H1 (cell line): ENCODE measurements around the gene ANKMY2. TPM values are rescaled to one million over a fixed set of nuclear protein-coding genes. Genes with fewer than 3 reads are reported as not detected.

Experiments used
- CTCF ChIA-PET: fragments of 300-600 bp; sonication (Branson Sonifier 250); formaldehyde crosslinking; loops from one replicate; lab custom pipeline; 2021; ENCODE audit not compliant: partially characterized antibody; lab: Charles Lee
- POLR2A ChIA-PET: fragments of 300-600 bp; sonication (Branson Sonifier 250); formaldehyde crosslinking; loops from one replicate; lab custom pipeline; 2021; ENCODE audit warnings: inconsistent platforms; ENCODE audit not compliant: partially characterized antibody; lab: Charles Lee
- DNase-seq, 2 experiments: peaks; one replicate each; pipeline versions ENCODE4 v3.0.0 to v3.0.0-alpha.2; 2010 to 2022; ENCODE audit warnings: low spot score in 2 of 2, low read depth in 1 of 2, mixed read lengths in 1 of 2
- FAIRE-seq: peaks from 2 replicates; lab custom pipeline; 2011; peaks lifted over from hg19 to GRCh38; lab: Jason Lieb, UNC
- H2AFZ ChIP-seq: 2 replicates; pipeline ENCODE4 v1.8.1; 2012; ENCODE audit warnings: low read length, inconsistent platforms
- H2AK5ac ChIP-seq: 2 replicates; pipeline ENCODE4 v1.6.1; 2013; ENCODE audit warnings: low read depth, low read length
- H2BK120ac ChIP-seq: replicated peaks from 2 replicates; pipeline ENCODE3; 2013; ENCODE audit warnings: low read depth, low read length, inconsistent platforms
- H2BK12ac ChIP-seq: 2 replicates; pipeline ENCODE4 v1.6.1; 2013; ENCODE audit warnings: low read depth, low read length
- H2BK15ac ChIP-seq: 2 replicates; pipeline ENCODE4 v1.6.1; 2013; ENCODE audit warnings: low read length
- H2BK20ac ChIP-seq: 2 replicates; pipeline ENCODE4 v1.6.1; 2013; ENCODE audit warnings: low read length
- H2BK5ac ChIP-seq: 2 replicates; pipeline ENCODE4 v1.6.1; 2013; ENCODE audit warnings: low read depth, low read length
- H3K14ac ChIP-seq: 2 replicates; pipeline ENCODE4 v1.6.1; 2013; ENCODE audit warnings: inconsistent platforms; ENCODE audit not compliant: insufficient read length
- H3K18ac ChIP-seq: 2 replicates; pipeline ENCODE4 v1.6.1; 2013; ENCODE audit warnings: low read length; ENCODE audit errors: extremely low read depth
- H3K23ac ChIP-seq: 2 replicates; pipeline ENCODE4 v1.6.1; 2013; ENCODE audit warnings: inconsistent platforms; ENCODE audit not compliant: insufficient read length
- H3K23me2 ChIP-seq: 2 replicates; pipeline ENCODE4 v1.6.1; 2013; ENCODE audit warnings: low read depth, low read length
- H3K27ac ChIP-seq: 2 replicates; pipeline ENCODE4 v1.6.1; 2011; ENCODE audit warnings: low read depth, low read length, inconsistent platforms
- H3K27me3 ChIP-seq, 4 experiments: replicated peaks in 1 of 4; 1 replicate in 1 of 4; 2 replicates in 3 of 4; pipeline versions ENCODE4 v1.6.1 to v1.8.1; 2011 to 2013; ENCODE audit warnings: low read length in 3 of 4, mild to moderate bottlenecking in 3 of 4, inconsistent platforms in 2 of 4, mixed read lengths in 2 of 4, moderate library complexity in 1 of 4; ENCODE audit not compliant: control insufficient read depth in 3 of 4, insufficient read depth in 3 of 4; ENCODE audit errors: extremely low read depth in 1 of 4
- H3K36me3 ChIP-seq, 4 experiments: 2 replicates each; pipeline versions ENCODE4 v1.6.1 to v1.8.1; 2011 to 2013; ENCODE audit warnings: mild to moderate bottlenecking in 4 of 4, low read length in 3 of 4, moderate library complexity in 2 of 4, control low read depth in 1 of 4, inconsistent platforms in 1 of 4; ENCODE audit not compliant: insufficient read depth in 4 of 4, control insufficient read depth in 2 of 4
- H3K4ac ChIP-seq: replicated peaks from 2 replicates; pipeline ENCODE3; 2013; ENCODE audit warnings: low read length, low read depth, mixed read lengths, inconsistent platforms; ENCODE audit not compliant: insufficient read length
- H3K4me1 ChIP-seq, 4 experiments: replicated peaks in 1 of 4; 1 replicate in 1 of 4; 2 replicates in 3 of 4; pipeline versions ENCODE4 v1.6.1 to v1.8.1; 2011 to 2013; ENCODE audit warnings: low read length in 3 of 4, inconsistent platforms in 2 of 4, mixed read lengths in 1 of 4; ENCODE audit not compliant: insufficient read depth in 4 of 4, control insufficient read depth in 3 of 4
- H3K4me2 ChIP-seq, 2 experiments: 2 replicates each; pipeline versions ENCODE4 v1.6.1 to v1.8.1; 2011 to 2013; ENCODE audit warnings: low read depth in 2 of 2, low read length in 2 of 2, control low read depth in 1 of 2, inconsistent platforms in 1 of 2, mild to moderate bottlenecking in 1 of 2; ENCODE audit not compliant: insufficient read depth in 1 of 2
- H3K4me3 ChIP-seq, 4 experiments: fragments of 200-600, 300-600 bp in 1 of 4; sonication (generic), shearing (Covaris generic), sonication (Bioruptor Twin) in 1 of 4; 2 replicates each; pipeline versions ENCODE4 v1.5.1 to v1.8.1; 2011 to 2016; ENCODE audit warnings: low read length in 4 of 4, low read depth in 3 of 4, control low read depth in 2 of 4, inconsistent platforms in 2 of 4, mild to moderate bottlenecking in 2 of 4, mixed read lengths in 1 of 4, moderate library complexity in 1 of 4; ENCODE audit not compliant: insufficient read depth in 2 of 4; ENCODE audit errors: extremely low read depth in 1 of 4
- H3K56ac ChIP-seq: replicated peaks from 2 replicates; pipeline ENCODE3; 2013; ENCODE audit warnings: low read depth, mild to moderate bottlenecking, mixed read lengths, low read length, inconsistent platforms; ENCODE audit not compliant: insufficient read length
- H3K79me1 ChIP-seq: 2 replicates; pipeline ENCODE4 v1.6.1; 2013; ENCODE audit warnings: low read depth, low read length, control low read depth
- H3K79me2 ChIP-seq, 2 experiments: 2 replicates each; pipeline versions ENCODE4 v1.6.1 to v1.8.1; 2012 to 2013; ENCODE audit warnings: low read length in 2 of 2, mild to moderate bottlenecking in 2 of 2, inconsistent platforms in 1 of 2; ENCODE audit not compliant: insufficient read depth in 2 of 2, control insufficient read depth in 1 of 2
- H3K9ac ChIP-seq, 4 experiments: replicated peaks in 1 of 4; 1 replicate in 1 of 4; 2 replicates in 3 of 4; pipeline versions ENCODE4 v1.6.1 to v1.8.1; 2011 to 2013; ENCODE audit warnings: low read depth in 3 of 4, low read length in 3 of 4, control low read depth in 2 of 4, mild to moderate bottlenecking in 2 of 4, moderate library complexity in 2 of 4, inconsistent platforms in 1 of 4; ENCODE audit errors: extremely low read depth in 1 of 4
- H3K9me3 ChIP-seq, 2 experiments: 2 replicates each; pipeline versions ENCODE4 v1.6.1 to v1.8.1; 2012 to 2013; ENCODE audit warnings: mild to moderate bottlenecking in 2 of 2, moderate library complexity in 2 of 2, control low read depth in 1 of 2, inconsistent platforms in 1 of 2, low read depth in 1 of 2, low read length in 1 of 2, mixed read lengths in 1 of 2; ENCODE audit not compliant: insufficient read depth in 2 of 2
- H4K20me1 ChIP-seq, 2 experiments: replicated peaks in 1 of 2; 2 replicates each; pipeline versions ENCODE3 to v1.8.1; 2011 to 2013; ENCODE audit warnings: inconsistent platforms in 2 of 2, low read length in 2 of 2, mild to moderate bottlenecking in 1 of 2; ENCODE audit not compliant: insufficient read depth in 2 of 2, control insufficient read depth in 1 of 2
- H4K5ac ChIP-seq: 2 replicates; pipeline ENCODE4 v1.6.1; 2013; ENCODE audit warnings: low read length, low read depth, mixed read lengths, inconsistent platforms; ENCODE audit not compliant: insufficient read length
- H4K8ac ChIP-seq: 2 replicates; pipeline ENCODE4 v1.8.0; 2013; ENCODE audit warnings: mild to moderate bottlenecking, moderate library complexity, low read length, inconsistent platforms; ENCODE audit not compliant: insufficient read depth; ENCODE audit errors: extremely low read depth
- H4K91ac ChIP-seq: replicated peaks from 2 replicates; pipeline ENCODE3; 2013; ENCODE audit warnings: low read length, mixed read lengths, inconsistent platforms; ENCODE audit not compliant: insufficient read length
- ATF3 ChIP-seq: IDR thresholded peaks from 2 replicates; pipeline ENCODE4 v1.6.1; 2011; ENCODE audit warnings: low read depth, mild to moderate bottlenecking, low read length; ENCODE audit not compliant: insufficient read depth
- CBX5 ChIP-seq: fragments of 300-800, 300-1000 bp; sonication (generic); IDR thresholded peaks from 2 replicates; pipeline ENCODE4 v1.7.1; 2016; ENCODE audit warnings: antibody characterized with exemption, low read length, low read depth
- CTBP2 ChIP-seq: IDR thresholded peaks from 2 replicates; pipeline ENCODE4 v1.7.0; 2011; ENCODE audit warnings: borderline replicate concordance, mild to moderate bottlenecking, moderate library complexity, mixed read lengths, low read length; ENCODE audit not compliant: insufficient read depth, insufficient read length
- EGR1 ChIP-seq: IDR thresholded peaks from 2 replicates; pipeline ENCODE4 v1.6.1; 2011; ENCODE audit warnings: low read depth, low read length, borderline replicate concordance
- GABPA ChIP-seq: IDR thresholded peaks from 2 replicates; pipeline ENCODE4 v1.6.1; 2011; ENCODE audit warnings: mild to moderate bottlenecking, low read length, moderate library complexity, borderline replicate concordance; ENCODE audit not compliant: insufficient read depth
- HDAC6 ChIP-seq: IDR thresholded peaks from one replicate; pipeline ENCODE4 v1.7.1; 2012; ENCODE audit warnings: low read depth, mild to moderate bottlenecking, inconsistent platforms, low read length, moderate library complexity
- POU5F1 ChIP-seq: IDR thresholded peaks from 2 replicates; pipeline ENCODE4 v1.6.1; 2011; ENCODE audit warnings: low read depth, mild to moderate bottlenecking, low read length, moderate library complexity
- SP4 ChIP-seq: IDR thresholded peaks from 2 replicates; pipeline ENCODE4 v1.6.1; 2012; ENCODE audit warnings: low read length, inconsistent platforms
- TAF7 ChIP-seq: optimal IDR thresholded peaks from 2 replicates; pipeline ENCODE3; 2011; ENCODE audit warnings: low read depth, mild to moderate bottlenecking, inconsistent platforms, low read length, moderate library complexity, borderline replicate concordance
- WGBS, 2 experiments: shearing (Covaris generic) in 1 of 2; methylation state at CpG; one replicate each; pipeline versions ENCODE4 v1.1.6 to v1.1.7; 2013 to 2015; ENCODE audit warnings: low lambda C conversion rate in 2 of 2, mixed read lengths in 2 of 2, inconsistent platforms in 1 of 2, low coverage in 1 of 2, missing lambda C conversion rate in 1 of 2; ENCODE audit not compliant: insufficient replicate concordance in 2 of 2, insufficient coverage in 1 of 2, insufficient read length in 1 of 2; ENCODE audit errors: extremely low coverage in 1 of 2, missing lambda C conversion rate in 1 of 2; 5-methylcytosine and 5-hydroxymethylcytosine counted together
- polyA plus RNA-seq, 7 experiments: library from polyadenylated mRNA; depleted of rRNA in 3 of 7; stranded (reverse) in 5 of 7; unstranded in 2 of 7; fragments of >200 nt in 5 of 7; fragments of 200-250 nt in 2 of 7; gene quantifications; 1 replicate in 5 of 7; 2 replicates in 1 of 7; 4 replicates in 1 of 7; pipeline versions ENCODE4 v1.2.1 to v1.2.3, GENCODE V29; 2011 to 2013; ENCODE audit warnings: missing spikeins in 2 of 7, mixed read lengths in 2 of 7
- total RNA-seq: library from RNA; stranded (reverse); fragmentation: NEBNext Ultra II Directional; extraction: Animal tissue kit (Norgen Biotek cat#: 25700); gene quantifications from 2 replicates; pipeline ENCODE4 v1.2.1, GENCODE V29; 2021

The ANKMY2 gene
- total and polyA plus RNA-seq, 2 of the 8 experiments (the other 6 are each of a cell fraction or from before 2014, with no cell fraction given) = 5.2 to 9.3 TPM

GRCh38 chr7:16590424-16590823 lies 55.1 kb downstream of the ANKMY2 start:
- H4K91ac ChIP-seq = no peak overlapping the region
- no peaks in the 10 kb centered on the region for H3K23me2 ChIP-seq
- DNase-seq (no peak), FAIRE-seq (no peak)
- no peak for TF ChIP-seq CBX5
- no peak for TF ChIP-seq CTBP2
- TF ChIP-seq SP4 = no peak
- TF ChIP-seq HDAC6 = no peak
- TF ChIP-seq ATF3 = no peak
- no peak for TF ChIP-seq TAF7
- no peak for TF ChIP-seq EGR1
- TF ChIP-seq POU5F1 = no peak
- TF ChIP-seq GABPA = no peak
- H2AK5ac ChIP-seq = no peak overlapping the region
- H2BK15ac ChIP-seq = no peak overlapping the region
- H2BK12ac ChIP-seq = no peak overlapping the region
- H3K4me2 ChIP-seq = no peak overlapping the region
- ChIA-PET CTCF (no interaction called here), POLR2A (no interaction called here)
- H4K20me1 ChIP-seq = no peaks in the 10 kb centered on the region
- H3K79me1 ChIP-seq = no peaks in the 10 kb centered on the region
- H2BK20ac ChIP-seq = no peak overlapping the region
- no peak overlapping the region for H3K4ac ChIP-seq
- H4K8ac ChIP-seq = no peak overlapping the region
- H3K27me3 ChIP-seq = no peaks in the 10 kb centered on the region
- no peaks in the 10 kb centered on the region for H3K4me1 ChIP-seq
- no peaks in the 10 kb centered on the region for H3K36me3 ChIP-seq
- no peak overlapping the region for H3K18ac ChIP-seq
- H3K79me2 ChIP-seq = no peaks in the 10 kb centered on the region
- H4K5ac ChIP-seq = no peak overlapping the region
- H2BK120ac ChIP-seq = no peak overlapping the region
- no peak overlapping the region for H3K56ac ChIP-seq
- no peak overlapping the region for H3K9ac ChIP-seq
- H3K9me3 ChIP-seq = no peaks in the 10 kb centered on the region
- no peak overlapping the region for H2BK5ac ChIP-seq
- H3K23ac ChIP-seq = no peak overlapping the region
- H2AFZ ChIP-seq = no peak overlapping the region
- WGBS, 2 experiments = 90% methylated on average over 1 of the region's 1 CpG; no CpG with 5 or more reads in 1 of the 2 experiments
- no peak overlapping the region for H3K14ac ChIP-seq
- H3K4me3 ChIP-seq = no peak overlapping the region
- H3K27ac ChIP-seq = no peak overlapping the region
